ENCODE results near the gene PRICKLE2.

DNA sequence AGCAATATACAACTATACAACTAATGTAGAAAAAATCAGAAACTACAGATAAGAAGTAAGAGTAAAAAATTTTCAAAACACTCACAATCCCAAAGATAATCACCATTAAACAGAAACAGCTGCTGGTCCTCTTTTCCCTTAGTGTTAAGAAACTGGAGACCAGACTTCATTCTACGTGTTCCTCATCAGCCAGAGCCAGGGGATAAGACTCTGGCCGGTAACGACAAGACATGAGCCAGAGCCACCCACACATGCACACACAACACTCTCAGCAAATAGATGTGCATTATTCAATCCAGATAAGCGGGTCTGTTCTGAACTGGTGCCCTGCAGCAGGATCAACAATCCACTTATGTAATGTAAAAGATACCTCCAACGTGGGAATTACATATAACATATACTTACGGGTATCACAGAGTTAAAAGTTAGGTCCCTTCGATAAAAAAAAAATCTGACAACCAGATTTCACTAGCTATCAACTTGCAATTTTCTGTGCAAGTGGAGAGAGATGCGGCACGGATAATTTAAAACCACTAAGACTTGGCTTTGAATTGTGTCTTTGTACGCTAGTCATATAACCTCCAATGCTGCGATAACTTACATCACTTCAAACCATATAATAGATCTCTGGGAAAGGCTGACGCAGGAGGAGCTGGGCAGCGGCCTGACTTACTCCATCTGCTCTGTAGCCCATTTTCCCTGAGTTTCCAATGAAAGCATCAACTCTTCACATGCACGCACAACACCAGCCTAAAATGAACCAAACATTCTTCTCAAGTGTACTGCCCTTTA is 17.8 kb downstream of the PRICKLE2 start:
- TF ChIP-seq OSR1 (CRISPR knock-in tag; IDR thresholded peaks at IDR 0.05) (no peak), BACH2 (CRISPR knock-in tag; IDR thresholded peaks at IDR 0.05; ENCODE audit: borderline replicate concordance) (no peak), TCF4 (CRISPR knock-in tag; IDR thresholded peaks at IDR 0.05; ENCODE audit: borderline replicate concordance) (peak; percentile 97), ZNF8 (CRISPR knock-in tag; IDR thresholded peaks at IDR 0.05) (no peak), ESRRG (CRISPR knock-in tag; IDR thresholded peaks at IDR 0.05) (no peak), PATZ1 (CRISPR knock-in tag; IDR thresholded peaks at IDR 0.05; ENCODE audit: borderline replicate concordance) (no peak), ZFP30 (CRISPR knock-in tag; IDR thresholded peaks at IDR 0.05) (no peak), RARB (CRISPR knock-in tag; IDR thresholded peaks at IDR 0.05) (no peak), ZNF70 (CRISPR knock-in tag; IDR thresholded peaks at IDR 0.05) (0 out of 2 replicates have a peak, but pooled peaks have one; percentile 24)
- TF ChIP-seq, protein P1, sequence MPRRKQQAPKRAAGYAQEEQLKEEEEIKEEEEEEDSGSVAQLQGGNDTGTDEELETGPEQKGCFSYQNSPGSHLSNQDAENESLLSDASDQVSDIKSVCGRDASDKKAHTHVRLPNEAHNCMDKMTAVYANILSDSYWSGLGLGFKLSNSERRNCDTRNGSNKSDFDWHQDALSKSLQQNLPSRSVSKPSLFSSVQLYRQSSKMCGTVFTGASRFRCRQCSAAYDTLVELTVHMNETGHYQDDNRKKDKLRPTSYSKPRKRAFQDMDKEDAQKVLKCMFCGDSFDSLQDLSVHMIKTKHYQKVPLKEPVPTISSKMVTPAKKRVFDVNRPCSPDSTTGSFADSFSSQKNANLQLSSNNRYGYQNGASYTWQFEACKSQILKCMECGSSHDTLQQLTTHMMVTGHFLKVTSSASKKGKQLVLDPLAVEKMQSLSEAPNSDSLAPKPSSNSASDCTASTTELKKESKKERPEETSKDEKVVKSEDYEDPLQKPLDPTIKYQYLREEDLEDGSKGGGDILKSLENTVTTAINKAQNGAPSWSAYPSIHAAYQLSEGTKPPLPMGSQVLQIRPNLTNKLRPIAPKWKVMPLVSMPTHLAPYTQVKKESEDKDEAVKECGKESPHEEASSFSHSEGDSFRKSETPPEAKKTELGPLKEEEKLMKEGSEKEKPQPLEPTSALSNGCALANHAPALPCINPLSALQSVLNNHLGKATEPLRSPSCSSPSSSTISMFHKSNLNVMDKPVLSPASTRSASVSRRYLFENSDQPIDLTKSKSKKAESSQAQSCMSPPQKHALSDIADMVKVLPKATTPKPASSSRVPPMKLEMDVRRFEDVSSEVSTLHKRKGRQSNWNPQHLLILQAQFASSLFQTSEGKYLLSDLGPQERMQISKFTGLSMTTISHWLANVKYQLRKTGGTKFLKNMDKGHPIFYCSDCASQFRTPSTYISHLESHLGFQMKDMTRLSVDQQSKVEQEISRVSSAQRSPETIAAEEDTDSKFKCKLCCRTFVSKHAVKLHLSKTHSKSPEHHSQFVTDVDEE (CRISPR knock-in tag; IDR thresholded peaks at IDR 0.05), result peak; percentile 84; the same call in 1 of the 2 replicates

Measured in SK-N-SH treated with all-trans-retinoic acid at 6 μM for 48 hours (cell line).